Activated CD4-positive, alpha-beta T cell treated with anti-CD3 and anti-CD28 coated beads, Interleukin-2, amount 10 ng/mL, durations not matched to agents 7 days and 5 days (primary cell): ENCODE data around the gene KCNN3. TPM values are rescaled to one million over a fixed set of nuclear protein-coding genes. Genes with fewer than 3 reads are reported as not detected.
A peak's percentile ranks its signal among the peaks of the same experiment; 100 is the strongest.

Source experiments
- CTCF ChIA-PET: fragments of 350-600 bp; sonication (Branson Sonifier 250); formaldehyde crosslinking; loops from one replicate; lab custom pipeline; 2021; ENCODE audit warnings: antibody characterized with exemption; lab: Charles Lee
- POLR2A ChIA-PET: fragments of 350-600 bp; sonication (Branson Sonifier 250); formaldehyde crosslinking; loops from one replicate; lab custom pipeline; 2021; ENCODE audit warnings: antibody characterized with exemption; lab: Charles Lee
- DNase-seq: peaks from one replicate; pipeline ENCODE4 v3.0.0-alpha.2; 2020
- H3K27ac Mint-ChIP-seq: one replicate; pipeline ENCODE4 v1.8.0; 2021; ENCODE audit warnings: mild to moderate bottlenecking, moderate library complexity, mixed read lengths
- H3K27me3 Mint-ChIP-seq: one replicate; pipeline ENCODE4 v1.8.0; 2021; ENCODE audit warnings: mixed read lengths
- H3K36me3 Mint-ChIP-seq: one replicate; pipeline ENCODE4 v1.8.0; 2021; ENCODE audit warnings: low read depth, mixed read lengths
- H3K4me1 Mint-ChIP-seq: one replicate; pipeline ENCODE4 v1.8.0; 2021; ENCODE audit warnings: mixed read lengths
- H3K4me3 Mint-ChIP-seq: one replicate; pipeline ENCODE4 v1.8.0; 2021; ENCODE audit warnings: mild to moderate bottlenecking, moderate library complexity, mixed read lengths
- H3K9me3 Mint-ChIP-seq: one replicate; pipeline ENCODE4 v1.8.0; 2021; ENCODE audit warnings: mixed read lengths
- total RNA-seq, 2 experiments: library from RNA; stranded (reverse); gene quantifications; one replicate each; pipeline ENCODE4 v1.2.3, GENCODE V29; 2021

Gene KCNN3
- total RNA-seq, 2 experiments from 2014 or later, result 0.17 TPM; not detected in 1

- POLR2A ChIA-PET, result interaction anchor here (0.6 kb wide), 1 partner anchor 22 kb away, joined by 3 read pairs; no protein-coding TSS in a partner anchor
- no peak overlapping the region for H3K27ac Mint-ChIP-seq
These were observed 68.7 kb downstream of the KCNN3 start for GRCh38 chr1:154801234-154802011.

GRCh38 chr1:154799188-154799587 lies 70.9 kb downstream of the KCNN3 start:
- Mint-ChIP-seq H3K9me3 (no peaks in the 10 kb centered on the region), H3K36me3 (no peaks in the 10 kb centered on the region), H3K4me3 (no peak overlapping the region), H3K4me1 (no peaks in the 10 kb centered on the region), H3K27ac (no peak overlapping the region), H3K27me3 (peaks cover 3% of the 10 kb centered on the region)
- ChIA-PET POLR2A (no interaction called here), CTCF (interaction anchor here (1.2 kb wide), 1 partner anchor 10 kb away, joined by 5 read pairs; no protein-coding TSS in a partner anchor)
- no peak for DNase-seq

More at GRCh38 chr1:154801234-154802011, 68.7 kb downstream of the KCNN3 start:
- Mint-ChIP-seq H3K36me3 (no peaks in the 10 kb centered on the region), H3K27me3 (peaks cover 19% of the 10 kb centered on the region), H3K4me1 (peaks cover 2% of the 10 kb centered on the region), H3K4me3 (no peak overlapping the region), H3K9me3 (no peaks in the 10 kb centered on the region)
- DNase-seq, result no peak
- CTCF ChIA-PET, result interaction anchor here (0.6 to 2.0 kb wide), 4 partner anchors 10 to 84 kb away, joined by 3 to 6 read pairs (median 3); no protein-coding TSS in a partner anchor

- H3K36me3 Mint-ChIP-seq, result no peaks in the 10 kb centered on the region
- peaks cover under 1% of the 10 kb centered on the region for H3K4me1 Mint-ChIP-seq
- DNase-seq, result no peak
- ChIA-PET POLR2A (no interaction called here), CTCF (interaction anchor here (1.0 to 1.6 kb wide), 2 partner anchors 10 to 31 kb away, joined by 3 to 5 read pairs; no protein-coding TSS in a partner anchor)
- no peaks in the 10 kb centered on the region for H3K9me3 Mint-ChIP-seq
- no peak overlapping the region for H3K27ac Mint-ChIP-seq
- peaks cover 4% of the 10 kb centered on the region for H3K27me3 Mint-ChIP-seq
- H3K4me3 Mint-ChIP-seq, result no peak overlapping the region
These were observed 71.4 kb downstream of the KCNN3 start for GRCh38 chr1:154798645-154799044.

GRCh38 chr1:154797175-154797574 lies 72.9 kb downstream of the KCNN3 start:
- Mint-ChIP-seq H3K9me3 (no peaks in the 10 kb centered on the region), H3K4me1 (peaks cover 11% of the 10 kb centered on the region), H3K36me3 (no peaks in the 10 kb centered on the region), H3K27ac (no peak overlapping the region), H3K4me3 (no peak overlapping the region), H3K27me3 (peaks cover 5% of the 10 kb centered on the region)
- ChIA-PET CTCF (interaction anchor here (1.3 to 1.6 kb wide), 2 partner anchors 8 to 10 kb away, joined by 3 to 5 read pairs; no protein-coding TSS in a partner anchor), POLR2A (no interaction called here)
- DNase-seq, result no peak

- H3K27ac Mint-ChIP-seq, result no peak overlapping the region
- CTCF ChIA-PET, result interaction anchor here (1.0 to 1.3 kb wide), 2 partner anchors 9 to 10 kb away, joined by 3 read pairs; no protein-coding TSS in a partner anchor
- DNase-seq, result no peak
- peaks cover 5% of the 10 kb centered on the region for H3K27me3 Mint-ChIP-seq
- no peaks in the 10 kb centered on the region for H3K9me3 Mint-ChIP-seq
- H3K36me3 Mint-ChIP-seq, result no peaks in the 10 kb centered on the region
- POLR2A ChIA-PET, result no interaction called here
- peaks cover 19% of the 10 kb centered on the region for H3K4me1 Mint-ChIP-seq
- no peak overlapping the region for H3K4me3 Mint-ChIP-seq
These were observed 73.7 kb downstream of the KCNN3 start for GRCh38 chr1:154796303-154796892.

GRCh38 chr1:154794608-154795007 lies 75.5 kb downstream of the KCNN3 start:
- H3K27me3 Mint-ChIP-seq, result peaks cover 5% of the 10 kb centered on the region
- no peak overlapping the region for H3K27ac Mint-ChIP-seq
- H3K9me3 Mint-ChIP-seq, result no peaks in the 10 kb centered on the region
- DNase-seq, result no peak
- POLR2A ChIA-PET, result no interaction called here
- no peaks in the 10 kb centered on the region for H3K36me3 Mint-ChIP-seq
- H3K4me1 Mint-ChIP-seq, result peaks cover 30% of the 10 kb centered on the region
- CTCF ChIA-PET, result no interaction called here
- H3K4me3 Mint-ChIP-seq, result no peak overlapping the region

GRCh38 chr1:154793685-154794084 lies 76.4 kb downstream of the KCNN3 start:
- peaks cover 5% of the 10 kb centered on the region for H3K27me3 Mint-ChIP-seq
- H3K36me3 Mint-ChIP-seq, result no peaks in the 10 kb centered on the region
- H3K4me3 Mint-ChIP-seq, result no peak overlapping the region
- CTCF ChIA-PET, result interaction anchor here (0.7 to 1.7 kb wide), 2 partner anchors 13 to 95 kb away, joined by 3 to 5 read pairs; no protein-coding TSS in a partner anchor
- no peak for DNase-seq
- no peak overlapping the region for H3K27ac Mint-ChIP-seq
- peaks cover 30% of the 10 kb centered on the region for H3K4me1 Mint-ChIP-seq
- no peaks in the 10 kb centered on the region for H3K9me3 Mint-ChIP-seq
- POLR2A ChIA-PET, result no interaction called here

- H3K27me3 Mint-ChIP-seq, result peaks cover 5% of the 10 kb centered on the region
- H3K4me1 Mint-ChIP-seq, result peaks cover 30% of the 10 kb centered on the region
- H3K36me3 Mint-ChIP-seq, result no peaks in the 10 kb centered on the region
- H3K4me3 Mint-ChIP-seq, result no peak overlapping the region
- ChIA-PET CTCF (interaction anchor here (0.7 to 1.7 kb wide), 2 partner anchors 13 to 45 kb away, joined by 4 to 5 read pairs; no protein-coding TSS in a partner anchor), POLR2A (no interaction called here)
- no peak overlapping the region for H3K27ac Mint-ChIP-seq
- H3K9me3 Mint-ChIP-seq, result no peaks in the 10 kb centered on the region
- DNase-seq, result no peak
These were observed 77.2 kb downstream of the KCNN3 start for GRCh38 chr1:154792899-154793298.

GRCh38 chr1:154791292-154792166 lies 78.6 kb downstream of the KCNN3 start:
- DNase-seq, result peak; percentile 92
- Mint-ChIP-seq H3K27me3 (peaks cover 5% of the 10 kb centered on the region), H3K27ac (peak overlapping the region; percentile 82), H3K9me3 (no peaks in the 10 kb centered on the region), H3K36me3 (no peaks in the 10 kb centered on the region), H3K4me1 (peaks cover 31% of the 10 kb centered on the region), H3K4me3 (peak overlapping the region; percentile 10)
- ChIA-PET POLR2A (interaction anchor here (0.7 kb wide), 2 partner anchors 35 to 208 kb away, joined by 3 to 4 read pairs; no protein-coding TSS in a partner anchor), CTCF (interaction anchor here (0.9 to 1.5 kb wide), 9 partner anchors 11 to 163 kb away, joined by 3 to 6 read pairs (median 3); no protein-coding TSS in a partner anchor)

- peaks cover 2% of the 10 kb centered on the region for H3K9me3 Mint-ChIP-seq
These were observed 81.2 kb downstream of the KCNN3 start for GRCh38 chr1:154788886-154789285.

GRCh38 chr1:154788110-154788870 lies 81.8 kb downstream of the KCNN3 start:
- no peaks in the 10 kb centered on the region for H3K27me3 Mint-ChIP-seq
- no peak for DNase-seq
- ChIA-PET POLR2A (no interaction called here), CTCF (interaction anchor here (0.6 to 2.1 kb wide), 7 partner anchors 10 to 304 kb away, joined by 3 to 5 read pairs (median 4); no protein-coding TSS in a partner anchor)
- peaks cover 5% of the 10 kb centered on the region for H3K9me3 Mint-ChIP-seq
- H3K4me1 Mint-ChIP-seq, result peaks cover 59% of the 10 kb centered on the region
- H3K36me3 Mint-ChIP-seq, result peaks cover 2% of the 10 kb centered on the region
- H3K4me3 Mint-ChIP-seq, result no peak overlapping the region
- H3K27ac Mint-ChIP-seq, result no peak overlapping the region

More at GRCh38 chr1:154788886-154789285, 81.2 kb downstream of the KCNN3 start:
- ChIA-PET POLR2A (no interaction called here), CTCF (interaction anchor here (0.5 to 1.5 kb wide), 8 partner anchors 9 to 525 kb away, joined by 3 to 5 read pairs (median 4); partner anchors contain the start of gene ADAM15)
- Mint-ChIP-seq H3K36me3 (no peaks in the 10 kb centered on the region), H3K27ac (no peak overlapping the region), H3K4me1 (peaks cover 56% of the 10 kb centered on the region), H3K27me3 (peaks cover 3% of the 10 kb centered on the region), H3K4me3 (no peak overlapping the region)
- no peak for DNase-seq
